ENCODE results near the gene DGKI.

DNA sequence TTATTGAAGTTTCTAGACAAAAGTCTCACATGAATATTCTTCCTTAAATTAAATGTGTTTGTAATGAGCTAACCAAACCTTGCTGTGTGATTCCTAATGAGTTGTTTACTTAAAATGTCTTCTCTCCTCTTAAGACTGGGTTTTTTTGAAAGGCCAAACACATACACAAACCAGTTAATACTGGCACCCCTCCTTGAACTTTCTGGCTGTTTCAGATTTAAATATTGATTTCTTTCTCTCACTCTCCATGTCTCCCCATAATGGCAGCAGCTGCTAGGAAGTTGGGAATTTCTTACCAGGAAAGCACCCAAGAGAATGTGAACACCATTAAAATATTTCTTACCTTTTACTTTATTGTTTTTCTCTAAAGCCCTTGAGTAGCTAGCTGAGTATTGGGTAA, 491.8 kb downstream of the DGKI start:
- TF ChIP-seq, protein P1, sequence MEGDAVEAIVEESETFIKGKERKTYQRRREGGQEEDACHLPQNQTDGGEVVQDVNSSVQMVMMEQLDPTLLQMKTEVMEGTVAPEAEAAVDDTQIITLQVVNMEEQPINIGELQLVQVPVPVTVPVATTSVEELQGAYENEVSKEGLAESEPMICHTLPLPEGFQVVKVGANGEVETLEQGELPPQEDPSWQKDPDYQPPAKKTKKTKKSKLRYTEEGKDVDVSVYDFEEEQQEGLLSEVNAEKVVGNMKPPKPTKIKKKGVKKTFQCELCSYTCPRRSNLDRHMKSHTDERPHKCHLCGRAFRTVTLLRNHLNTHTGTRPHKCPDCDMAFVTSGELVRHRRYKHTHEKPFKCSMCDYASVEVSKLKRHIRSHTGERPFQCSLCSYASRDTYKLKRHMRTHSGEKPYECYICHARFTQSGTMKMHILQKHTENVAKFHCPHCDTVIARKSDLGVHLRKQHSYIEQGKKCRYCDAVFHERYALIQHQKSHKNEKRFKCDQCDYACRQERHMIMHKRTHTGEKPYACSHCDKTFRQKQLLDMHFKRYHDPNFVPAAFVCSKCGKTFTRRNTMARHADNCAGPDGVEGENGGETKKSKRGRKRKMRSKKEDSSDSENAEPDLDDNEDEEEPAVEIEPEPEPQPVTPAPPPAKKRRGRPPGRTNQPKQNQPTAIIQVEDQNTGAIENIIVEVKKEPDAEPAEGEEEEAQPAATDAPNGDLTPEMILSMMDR (conservative IDR thresholded peaks at IDR 0.05; ENCODE audit: low read length) = no peak
- TF ChIP-seq EZH2phosphoT487 (IDR thresholded peaks at IDR 0.05; ENCODE audit: borderline replicate concordance, low read depth, low read length) = no peak
